Measurements from ENCODE around the gene PSMD5. TPM values are rescaled to one million over a fixed set of nuclear protein-coding genes. Genes with fewer than 3 reads are reported as not detected.

The PSMD5 gene
- total and polyA plus RNA-seq, 9 of the 15 experiments (the other 6 are each of a cell fraction or from before 2014, with no cell fraction given): 46.4 to 148 (median 76.3) TPM

GRCh38 chr9:120792898-120793765 is 49.6 kb downstream of the PSMD5 start, which contains the start of gene FBXW2 (continued):
- TF ChIP-seq ARID4B (CRISPR knock-in tag; IDR thresholded peaks at IDR 0.05): peak; percentile 93
- TF ChIP-seq HDAC2 (IDR thresholded peaks at IDR 0.05): peak; percentile 83
- TF ChIP-seq IRF2 (CRISPR knock-in tag; IDR thresholded peaks at IDR 0.05): no peak
- 0 out of 2 replicates have a peak, but pooled peaks have one; percentile 49 for TF ChIP-seq E2F1 (CRISPR knock-in tag; IDR thresholded peaks at IDR 0.05)
- 0 out of 2 replicates have a peak, but pooled peaks have one; percentile 5 for TF ChIP-seq ZNF436 (CRISPR knock-in tag; IDR thresholded peaks at IDR 0.05)
- TF ChIP-seq ZNF133 (CRISPR knock-in tag; IDR thresholded peaks at IDR 0.05): 0 out of 2 replicates have a peak, but pooled peaks have one; percentile 31
- peak; percentile 93 for TF ChIP-seq RREB1 (CRISPR knock-in tag; IDR thresholded peaks at IDR 0.05)
- TF ChIP-seq NCOA1 (IDR thresholded peaks at IDR 0.05; ENCODE audit: low read depth): peak; percentile 94
- TF ChIP-seq FOXJ3 (CRISPR knock-in tag; IDR thresholded peaks at IDR 0.05): no peak
